Skeletal muscle cell (primary cell): ENCODE measurements around the gene MAP3K15.

ENCODE experiments used
- DNase-seq: peaks from one replicate; pipeline ENCODE4 v3.0.0-alpha.2; 2010; ENCODE audit warnings: low read depth
- H3K4me3 ChIP-seq: 2 replicates; pipeline ENCODE4 v1.5.1; 2011; ENCODE audit warnings: low read depth, mild to moderate bottlenecking, control low read depth, low read length, moderate library complexity

MAP3K15 gene

DNA sequence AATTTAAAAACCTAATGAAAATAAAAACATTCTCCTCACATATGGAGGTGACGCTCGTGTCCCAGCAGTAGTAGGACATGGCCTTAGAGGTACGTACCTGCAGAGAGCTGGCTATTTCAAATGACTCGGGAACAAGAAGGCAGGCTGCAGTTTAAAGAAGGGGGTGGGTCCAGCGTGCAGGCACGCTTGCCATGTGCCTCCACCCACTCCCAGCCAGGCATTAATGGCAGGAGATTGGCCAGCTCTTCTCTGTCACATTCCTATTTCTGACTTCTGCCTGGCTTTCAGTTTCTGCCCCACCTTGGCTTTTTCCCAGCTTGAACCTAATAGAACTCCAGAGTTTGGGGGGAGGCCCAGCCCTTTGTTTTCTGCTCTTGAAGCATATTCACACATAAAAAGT is 154.4 kb downstream of the MAP3K15 start:
- H3K4me3 ChIP-seq: no peak overlapping the region
- DNase-seq: no peak

DNA sequence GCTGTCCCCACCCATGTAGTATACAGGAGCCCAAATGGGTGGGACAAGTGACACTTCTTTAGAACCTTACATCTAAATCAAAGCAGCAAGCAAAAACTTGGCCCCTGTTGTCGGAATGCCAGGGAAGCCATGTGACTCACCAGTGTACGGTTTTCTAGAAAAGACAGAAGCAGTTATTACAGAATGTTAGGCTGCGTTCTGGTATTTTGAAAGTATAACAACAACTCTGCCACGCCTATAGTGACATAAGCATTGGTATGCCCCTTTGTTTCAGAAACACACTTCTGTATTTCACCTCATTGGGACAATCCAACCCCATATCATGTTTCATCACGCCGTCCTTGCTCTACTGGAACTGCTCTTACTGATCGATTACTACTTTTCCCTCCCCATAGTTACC is 156.8 kb downstream of the MAP3K15 start:
- no peak overlapping the region for H3K4me3 ChIP-seq
- no peak for DNase-seq

DNA sequence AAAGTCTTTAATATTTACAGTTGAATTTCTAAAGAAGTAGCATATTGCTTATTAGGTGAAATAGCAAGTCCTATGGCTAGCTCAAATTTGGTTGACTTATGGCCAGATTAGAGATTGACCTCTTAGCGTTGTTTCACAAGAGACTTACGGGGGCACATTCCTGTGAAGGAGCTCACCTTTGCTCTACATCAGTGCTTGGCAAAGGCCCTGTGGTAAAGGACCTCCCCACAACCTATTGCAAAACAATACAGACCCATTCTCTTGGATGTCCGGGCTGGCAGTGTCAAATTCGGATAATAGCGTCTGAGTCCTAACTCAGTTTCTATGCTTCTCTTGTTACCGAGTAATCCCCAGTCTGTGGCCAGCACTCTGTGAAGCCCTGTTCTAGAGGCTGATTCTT is 160.7 kb downstream of the MAP3K15 start:
- DNase-seq: no peak
- H3K4me3 ChIP-seq: no peak overlapping the region

DNA sequence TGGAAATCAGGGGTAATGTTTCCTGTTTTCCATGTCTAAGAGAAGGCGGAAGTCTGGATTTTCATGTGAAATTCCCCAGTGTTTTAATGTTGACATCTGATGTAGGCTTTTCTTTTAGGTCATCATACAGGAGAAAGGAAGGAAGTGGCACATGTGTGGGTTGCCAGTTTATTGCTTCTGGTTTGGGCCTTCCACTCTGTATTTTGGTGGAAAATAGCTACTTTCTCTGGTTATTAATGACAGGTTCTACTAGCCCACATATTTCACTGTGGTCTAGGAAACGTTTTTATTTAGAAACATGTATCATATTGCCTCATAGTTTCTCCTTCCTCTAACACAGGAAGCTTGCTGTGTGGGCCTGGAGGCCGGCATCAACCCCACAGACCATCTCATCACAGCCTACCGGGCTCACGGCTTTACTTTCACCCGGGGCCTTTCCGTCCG is 164.3 kb downstream of the MAP3K15 start:
- H3K4me3 ChIP-seq: no peak overlapping the region
- no peak for DNase-seq

DNA sequence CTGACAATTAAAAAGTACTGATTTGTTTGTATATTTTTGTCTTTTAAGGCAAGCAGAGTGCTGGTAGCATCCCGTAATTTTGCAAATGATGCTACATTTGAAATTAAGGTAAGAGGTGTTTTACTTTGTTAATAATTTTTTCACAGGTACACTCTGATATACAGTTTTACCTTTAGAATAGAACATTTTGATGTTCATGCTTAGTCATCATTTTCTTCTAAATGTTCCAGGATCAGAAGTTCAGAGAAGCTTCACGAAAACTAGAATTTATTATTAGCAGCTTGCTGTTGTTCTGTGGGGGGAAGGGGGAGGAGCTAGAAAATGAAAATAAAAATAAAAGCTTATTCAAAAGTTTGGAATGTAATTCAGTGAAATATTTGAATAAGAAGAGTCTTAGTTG is 166.0 kb downstream of the MAP3K15 start:
- no peak for DNase-seq
- H3K4me3 ChIP-seq: no peak overlapping the region

DNA sequence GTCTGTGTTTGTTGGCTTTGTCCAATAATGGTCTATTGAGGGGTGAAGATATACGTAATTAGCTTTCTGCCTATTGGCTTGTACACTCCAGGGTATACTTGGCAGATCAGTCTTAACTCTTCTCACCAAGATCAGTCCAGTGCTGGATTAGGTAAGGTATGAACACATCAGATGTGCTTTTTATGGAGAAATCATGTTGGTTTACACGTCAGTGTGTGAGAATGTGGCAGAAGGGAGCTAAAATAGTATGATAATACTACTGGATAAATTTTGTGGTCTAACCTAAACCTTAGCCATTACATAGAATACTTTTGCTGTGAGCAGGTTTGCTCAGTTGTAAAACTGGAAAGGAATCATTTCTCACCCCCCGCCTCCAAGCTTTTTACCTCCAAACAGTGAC is 167.4 kb downstream of the MAP3K15 start:
- no peak overlapping the region for H3K4me3 ChIP-seq
- DNase-seq: no peak

DNA sequence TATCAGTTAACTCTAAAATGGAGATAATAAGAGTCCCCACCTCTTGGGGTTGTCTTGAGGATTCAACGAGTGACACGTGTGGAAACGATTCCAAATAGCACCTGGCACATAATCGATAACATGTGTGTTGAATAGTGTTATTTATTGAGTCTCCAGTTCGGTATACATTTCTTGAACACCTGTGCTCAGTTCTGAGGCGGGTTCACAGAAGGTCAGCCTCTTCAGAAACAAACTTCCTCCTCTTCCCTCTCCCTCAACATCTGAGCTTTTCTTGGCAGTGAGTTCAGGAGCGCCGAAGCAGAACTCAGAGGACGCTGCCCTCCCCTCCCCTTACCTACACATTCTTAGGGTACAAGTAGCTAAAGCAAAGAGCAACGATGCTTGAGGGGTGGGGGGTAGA is 170.6 kb downstream of the MAP3K15 start:
- peak overlapping the region; percentile 75 for H3K4me3 ChIP-seq

DNA sequence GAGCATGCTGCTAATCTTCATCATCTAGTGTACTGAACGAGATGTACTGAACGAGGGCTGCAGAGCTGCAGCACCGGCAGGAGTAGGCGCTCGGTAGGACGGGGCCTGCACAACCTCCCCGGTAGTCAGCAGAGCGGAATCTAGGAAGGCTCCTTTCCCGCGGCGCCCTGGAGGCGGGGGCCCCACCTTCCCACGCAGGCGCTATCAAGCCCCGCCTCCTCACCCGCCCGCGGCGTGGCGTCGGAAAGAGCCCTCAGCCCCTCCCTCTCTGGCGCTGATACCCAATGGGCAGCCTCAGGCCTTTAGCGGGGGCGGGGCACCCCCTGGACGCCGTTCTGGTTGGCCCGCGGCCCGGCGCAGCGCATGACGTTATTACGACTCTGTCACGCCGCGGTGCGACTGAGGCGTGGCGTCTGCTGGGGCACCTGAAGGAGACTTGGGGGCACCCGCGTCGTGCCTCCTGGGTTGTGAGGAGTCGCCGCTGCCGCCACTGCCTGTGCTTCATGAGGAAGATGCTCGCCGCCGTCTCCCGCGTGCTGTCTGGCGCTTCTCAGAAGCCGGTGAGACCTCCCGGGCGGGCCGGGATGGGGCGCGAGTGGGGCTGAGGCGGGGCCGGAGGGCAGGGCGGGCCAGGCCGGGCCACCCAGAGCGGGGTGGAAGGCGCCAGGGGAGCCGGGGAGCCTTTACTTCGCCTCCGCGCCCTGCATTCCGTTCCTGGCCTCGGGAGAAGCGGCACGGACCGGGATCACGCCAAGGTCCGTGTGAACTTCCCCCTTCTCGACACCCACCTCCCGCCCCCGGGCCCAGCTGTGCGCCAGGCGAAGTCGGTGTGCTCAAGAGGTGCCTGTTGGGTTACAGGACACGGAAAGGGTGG is 171.5 kb downstream of the MAP3K15 start, which contains the start of gene PDHA1:
PDHA1 (plus strand) TSS at position 393 of the 874 bp plus-strand sequence; CDS start at position 504, 111 bp downstream.
- DNase-seq: peak; percentile 72

More for the DNA sequence above, 170.6 kb downstream of the MAP3K15 start:
- no peak for DNase-seq

DNA sequence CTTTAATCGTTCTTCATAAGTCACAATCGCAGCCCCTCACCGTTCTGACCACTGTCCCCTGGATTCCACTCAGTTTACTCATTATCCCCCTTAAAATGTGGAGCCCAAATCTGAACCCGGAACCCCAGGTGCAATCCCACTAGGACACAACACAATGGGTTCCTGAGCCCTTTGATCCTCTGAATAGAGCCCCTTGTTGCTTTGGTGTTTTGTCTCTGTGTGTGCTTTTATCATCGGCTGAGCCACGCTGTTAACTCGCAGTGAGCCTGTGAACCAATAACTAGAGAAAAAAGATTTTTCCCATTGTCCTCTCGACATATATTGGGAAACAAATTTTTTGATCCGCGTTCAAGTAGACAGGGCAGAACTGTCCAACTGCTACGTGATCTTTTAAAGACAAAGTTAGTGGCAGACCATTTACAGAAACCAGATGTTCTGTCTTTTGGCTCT is 172.2 kb downstream of the MAP3K15 start:
- no peak for DNase-seq
- peak overlapping the region; percentile 31 for H3K4me3 ChIP-seq

More for the DNA sequence above, 171.5 kb downstream of the MAP3K15 start, which contains the start of gene PDHA1:
- peak within 1 kb of the TSS; percentile 75 for H3K4me3 ChIP-seq

DNA sequence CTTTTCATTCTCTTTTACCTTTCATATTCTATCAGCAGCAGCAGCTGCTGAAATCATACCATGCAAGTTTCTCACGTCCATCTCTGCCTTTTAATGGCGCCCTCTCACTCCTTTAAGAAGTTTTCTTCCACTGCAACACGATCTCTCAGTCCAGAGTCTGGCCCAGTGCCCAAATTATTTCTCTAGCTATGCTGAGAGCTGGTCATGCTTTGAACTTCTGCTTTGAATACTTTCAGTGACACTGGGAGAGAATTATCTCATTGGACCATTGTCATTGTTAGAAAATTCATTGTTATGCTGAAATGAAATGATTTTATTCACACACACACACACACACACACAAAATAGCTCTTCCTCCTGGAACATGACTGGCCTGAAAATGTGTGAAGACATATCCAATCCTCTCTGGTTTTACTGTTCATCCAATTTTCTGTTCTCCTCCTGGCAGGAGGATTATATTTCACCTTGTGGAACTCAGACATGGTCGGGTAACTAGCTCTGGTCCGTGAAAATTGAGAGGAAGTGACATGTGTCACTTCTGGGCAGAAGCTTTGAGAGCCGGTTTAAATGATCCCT is 172.9 kb downstream of the MAP3K15 start:
- no peak overlapping the region for H3K4me3 ChIP-seq
- no peak for DNase-seq

DNA sequence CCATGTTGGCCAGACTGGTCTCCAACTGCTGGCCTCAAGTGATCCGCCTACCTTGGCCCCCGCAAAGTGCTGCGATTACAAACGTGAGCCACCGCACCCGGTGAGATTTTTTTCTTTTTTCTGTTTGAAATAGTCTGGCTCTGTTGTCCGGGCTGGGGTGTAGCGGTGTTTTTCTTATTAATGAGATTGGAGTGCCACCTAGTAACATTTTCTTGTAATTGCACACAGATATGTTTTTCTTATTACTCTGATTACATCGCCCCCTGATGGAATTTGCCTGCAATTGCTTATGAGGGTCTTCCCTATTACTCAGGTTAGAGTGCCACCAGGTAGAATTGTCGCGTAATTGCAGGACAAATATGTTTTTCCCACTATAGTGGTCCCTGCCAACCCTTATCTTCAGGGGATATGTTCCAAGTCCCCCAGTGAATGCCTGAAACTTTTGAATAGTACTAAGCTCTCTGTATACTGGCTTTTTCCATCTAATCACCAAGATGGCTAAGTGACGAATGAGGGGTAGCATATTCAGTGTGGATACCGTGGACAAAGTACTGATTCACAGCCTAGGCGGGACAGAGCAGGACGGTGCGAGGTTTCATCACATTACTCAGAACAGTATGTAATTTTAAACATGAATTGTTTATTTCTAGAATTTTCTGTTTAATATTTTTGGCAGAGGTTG is 180.2 kb downstream of the MAP3K15 start:
- no peak for DNase-seq
- H3K4me3 ChIP-seq: no peak overlapping the region

DNA sequence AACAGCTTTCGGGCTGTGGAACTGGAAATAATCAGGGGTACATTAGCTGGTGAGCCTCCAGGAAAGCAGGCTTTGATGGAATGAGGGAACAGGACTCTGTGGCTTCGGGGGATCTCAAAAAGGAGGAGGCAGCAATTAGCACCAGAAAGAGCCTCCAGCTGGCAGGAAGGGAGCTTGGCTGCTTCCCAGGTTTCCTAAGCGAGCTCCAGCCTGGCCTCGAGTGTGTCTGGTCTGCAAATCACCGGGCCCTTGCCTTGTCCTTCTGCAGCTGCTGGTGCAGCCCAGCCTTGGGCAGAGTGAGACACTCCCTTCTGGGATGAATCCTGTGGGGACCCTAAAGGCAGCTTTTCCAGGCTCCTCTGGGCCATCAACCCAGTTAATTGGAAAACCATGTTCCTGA is 182.3 kb downstream of the MAP3K15 start:
- DNase-seq: no peak
- no peak overlapping the region for H3K4me3 ChIP-seq

DNA sequence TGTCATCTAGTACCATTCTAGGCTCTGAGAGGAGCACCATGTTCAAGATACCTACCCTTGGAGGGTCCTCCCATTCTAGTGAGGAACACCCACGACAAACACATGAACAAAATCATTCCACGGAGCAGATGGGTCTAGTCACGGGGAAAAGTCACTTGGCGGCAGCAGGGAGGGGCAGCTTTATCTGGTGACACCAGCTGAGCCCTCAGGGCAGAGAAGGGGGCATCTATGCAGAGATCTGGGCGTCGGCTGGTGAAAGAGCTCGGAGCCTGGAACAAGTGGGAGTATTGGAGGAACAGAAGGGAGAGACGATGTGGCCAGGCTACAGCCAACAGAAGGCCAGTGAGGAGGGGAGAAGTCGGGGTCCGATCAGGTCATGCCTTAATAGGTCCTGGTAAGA is 183.5 kb downstream of the MAP3K15 start:
- no peak overlapping the region for H3K4me3 ChIP-seq
- DNase-seq: no peak

DNA sequence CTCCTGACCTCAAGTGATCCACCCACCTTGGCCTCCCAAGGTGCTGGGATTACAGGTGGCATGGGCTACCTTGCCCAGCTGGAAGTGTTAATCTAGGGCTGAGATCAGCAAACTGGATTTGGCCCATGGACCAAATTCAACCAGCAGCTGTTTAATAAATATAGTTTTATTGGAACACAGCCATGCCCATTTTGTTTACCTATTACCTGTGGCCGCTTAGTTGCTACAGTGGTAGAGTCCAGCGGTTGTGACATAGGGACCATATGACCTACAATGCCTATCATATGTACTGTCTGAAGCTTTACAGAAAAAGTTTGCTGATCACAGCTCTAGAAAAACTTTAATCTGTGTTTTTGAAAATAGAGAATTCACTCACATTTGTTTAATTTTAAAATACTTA is 188.7 kb downstream of the MAP3K15 start:
- no peak overlapping the region for H3K4me3 ChIP-seq
- no peak for DNase-seq
